ENCODE data around the gene FBH1.
"Not testable (repeated sequence)": the region's sequence is repeated elsewhere in the genome, so short reads cannot be mapped to it uniquely, and the experiment has no call there.

The FBH1 gene

DNA sequence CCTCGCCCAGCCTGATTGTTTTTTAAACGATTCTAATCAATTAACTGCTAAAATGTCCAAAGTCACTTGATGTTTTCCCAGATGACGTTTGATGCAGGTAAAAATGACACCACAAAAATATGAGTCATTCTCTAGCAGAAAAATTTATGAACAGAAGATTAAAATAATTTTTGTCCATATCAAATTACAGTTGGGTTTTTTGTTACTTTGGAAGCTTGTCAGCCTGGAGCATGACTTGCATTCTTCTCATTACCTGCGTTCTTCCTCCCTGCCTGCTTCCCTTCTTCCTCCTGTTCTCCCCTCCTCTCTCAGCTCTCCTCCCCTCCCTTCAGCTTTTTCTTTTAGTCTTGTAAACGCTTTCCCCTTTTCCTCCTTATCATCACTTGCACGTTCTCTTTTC is 68.6 kb downstream of the FBH1 start:
- H3K4me3 ChIP-seq (replicated peaks; ENCODE audit: low read depth, low read length), result no peak overlapping the region
- DNase-seq (ENCODE audit: extremely low read depth, low read depth), result no peak
- TF ChIP-seq, protein P1, sequence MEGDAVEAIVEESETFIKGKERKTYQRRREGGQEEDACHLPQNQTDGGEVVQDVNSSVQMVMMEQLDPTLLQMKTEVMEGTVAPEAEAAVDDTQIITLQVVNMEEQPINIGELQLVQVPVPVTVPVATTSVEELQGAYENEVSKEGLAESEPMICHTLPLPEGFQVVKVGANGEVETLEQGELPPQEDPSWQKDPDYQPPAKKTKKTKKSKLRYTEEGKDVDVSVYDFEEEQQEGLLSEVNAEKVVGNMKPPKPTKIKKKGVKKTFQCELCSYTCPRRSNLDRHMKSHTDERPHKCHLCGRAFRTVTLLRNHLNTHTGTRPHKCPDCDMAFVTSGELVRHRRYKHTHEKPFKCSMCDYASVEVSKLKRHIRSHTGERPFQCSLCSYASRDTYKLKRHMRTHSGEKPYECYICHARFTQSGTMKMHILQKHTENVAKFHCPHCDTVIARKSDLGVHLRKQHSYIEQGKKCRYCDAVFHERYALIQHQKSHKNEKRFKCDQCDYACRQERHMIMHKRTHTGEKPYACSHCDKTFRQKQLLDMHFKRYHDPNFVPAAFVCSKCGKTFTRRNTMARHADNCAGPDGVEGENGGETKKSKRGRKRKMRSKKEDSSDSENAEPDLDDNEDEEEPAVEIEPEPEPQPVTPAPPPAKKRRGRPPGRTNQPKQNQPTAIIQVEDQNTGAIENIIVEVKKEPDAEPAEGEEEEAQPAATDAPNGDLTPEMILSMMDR (IDR thresholded peaks at IDR 0.05; ENCODE audit: low read depth, low read length, missing control alignments), result no peak

DNA sequence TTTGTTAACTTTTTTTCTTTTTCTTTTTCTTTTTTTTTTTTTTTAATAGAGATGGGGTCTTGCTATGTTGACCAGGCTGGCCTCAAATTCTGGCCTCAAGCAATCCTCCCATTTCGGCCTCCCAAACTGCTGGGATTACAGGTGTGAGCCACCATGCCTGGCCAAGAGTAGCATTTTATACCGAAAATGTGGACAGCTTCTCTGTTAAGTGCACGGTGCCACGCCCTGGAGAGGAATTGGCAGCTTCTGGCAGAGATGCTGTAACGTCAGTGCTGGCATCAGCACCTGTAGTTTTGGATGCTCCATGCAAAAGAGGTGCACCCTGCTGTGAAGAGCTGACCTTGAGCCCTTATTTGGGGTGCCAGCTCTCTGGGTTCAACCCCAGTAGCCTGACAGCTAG is 69.1 kb downstream of the FBH1 start:
- TF ChIP-seq, protein P1 (IDR thresholded peaks at IDR 0.05; ENCODE audit: low read depth, low read length, missing control alignments), result no peak
- no peak for DNase-seq (ENCODE audit: extremely low read depth, low read depth)
- H3K4me3 ChIP-seq (replicated peaks; ENCODE audit: low read depth, low read length), result no peak overlapping the region

DNA sequence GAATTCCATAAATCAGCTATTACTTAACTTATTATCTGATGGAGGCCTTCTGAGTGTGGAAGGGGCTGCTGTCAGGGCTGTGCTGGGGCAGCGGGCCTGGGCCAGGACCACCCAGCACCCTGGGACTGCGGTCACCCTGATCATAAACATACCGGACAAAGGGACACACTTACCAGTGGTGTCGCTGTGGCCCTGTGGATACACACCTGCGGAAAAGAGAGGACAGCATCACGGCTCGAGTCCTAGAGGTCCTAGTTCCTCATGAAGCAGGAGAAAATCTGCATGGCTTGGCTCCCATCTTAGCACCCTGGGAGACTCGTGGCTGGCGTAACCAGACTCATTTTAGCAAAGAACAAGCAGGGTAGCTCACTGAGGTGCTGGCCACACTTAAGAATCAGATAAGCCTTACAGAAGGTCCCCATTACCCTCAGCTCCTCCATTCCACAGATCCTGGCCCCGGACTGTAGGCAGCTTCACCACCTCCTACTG is 69.6 kb downstream of the FBH1 start:
- TF ChIP-seq, protein P1 (IDR thresholded peaks at IDR 0.05; ENCODE audit: low read depth, low read length, missing control alignments), result no peak
- no peak for DNase-seq (ENCODE audit: extremely low read depth, low read depth)
- no peak overlapping the region for H3K4me3 ChIP-seq (replicated peaks; ENCODE audit: low read depth, low read length)

DNA sequence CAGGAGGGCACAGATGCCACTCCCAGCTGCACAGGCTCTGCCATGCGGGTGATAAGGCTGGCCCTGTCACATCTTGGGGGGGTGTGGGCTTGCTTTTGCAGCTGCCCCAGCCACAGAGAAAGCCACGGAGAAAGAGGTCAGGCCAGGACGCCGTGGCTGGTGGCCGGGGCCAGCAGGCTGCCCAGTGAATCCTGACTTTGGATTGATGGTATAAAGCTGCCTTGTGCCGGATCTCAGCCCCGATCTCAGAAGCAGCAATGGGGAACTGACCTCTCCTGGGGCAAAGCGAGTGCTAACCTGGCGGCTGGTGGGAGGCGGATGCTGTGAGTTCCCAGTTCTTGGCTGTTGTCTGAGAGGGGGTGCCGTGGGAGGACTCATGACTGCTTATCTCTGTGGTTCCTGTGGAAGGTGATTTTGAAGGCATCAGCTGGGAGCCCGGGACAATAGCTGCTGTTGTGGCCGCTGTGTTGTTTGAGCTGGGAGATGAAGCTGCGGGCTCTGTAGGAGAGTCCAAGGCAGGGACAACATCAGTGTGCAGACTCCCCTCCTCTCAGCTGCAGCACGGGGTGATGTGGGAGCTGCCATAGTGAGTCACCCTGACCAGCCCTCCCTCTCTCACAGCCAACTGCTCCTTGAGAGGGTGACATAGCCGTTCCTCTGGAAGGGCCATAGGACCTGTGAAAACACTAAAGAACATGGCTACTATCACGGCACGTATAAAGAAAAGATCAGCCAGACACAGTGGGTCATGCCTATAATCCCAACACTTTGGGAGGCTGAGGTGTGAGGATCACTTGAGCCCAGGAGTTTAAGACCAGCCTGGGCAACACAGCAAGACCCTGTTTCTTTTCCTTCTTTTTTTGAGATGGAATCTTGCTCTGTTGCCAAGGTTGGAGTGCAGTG is 70.3 kb downstream of the FBH1 start:
- H3K4me3 ChIP-seq (replicated peaks; ENCODE audit: low read depth, low read length), result no peak overlapping the region

DNA sequence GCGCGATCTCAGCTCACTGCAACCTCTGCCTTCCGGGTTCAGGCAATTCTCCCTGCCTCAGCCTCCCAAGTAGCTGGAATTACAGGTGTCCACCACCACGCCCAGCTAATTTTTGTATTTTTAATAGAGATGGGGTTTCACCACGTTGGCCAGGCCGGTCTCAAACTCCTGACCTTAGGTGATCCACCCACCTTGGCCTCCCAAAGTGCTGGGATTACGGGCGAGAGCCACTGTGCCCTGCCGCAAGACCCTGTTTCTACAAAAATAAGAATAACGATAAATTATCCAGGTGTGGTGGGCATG is 70.9 kb downstream of the FBH1 start:
- not testable (repeated sequence) for H3K4me3 ChIP-seq (replicated peaks; ENCODE audit: low read depth, low read length); DNase-seq (ENCODE audit: extremely low read depth, low read depth)

More for the DNA sequence above, 70.3 kb downstream of the FBH1 start:
- DNase-seq (ENCODE audit: extremely low read depth, low read depth), result no peak
- TF ChIP-seq, protein P1 (IDR thresholded peaks at IDR 0.05; ENCODE audit: low read depth, low read length, missing control alignments), result no peak

DNA sequence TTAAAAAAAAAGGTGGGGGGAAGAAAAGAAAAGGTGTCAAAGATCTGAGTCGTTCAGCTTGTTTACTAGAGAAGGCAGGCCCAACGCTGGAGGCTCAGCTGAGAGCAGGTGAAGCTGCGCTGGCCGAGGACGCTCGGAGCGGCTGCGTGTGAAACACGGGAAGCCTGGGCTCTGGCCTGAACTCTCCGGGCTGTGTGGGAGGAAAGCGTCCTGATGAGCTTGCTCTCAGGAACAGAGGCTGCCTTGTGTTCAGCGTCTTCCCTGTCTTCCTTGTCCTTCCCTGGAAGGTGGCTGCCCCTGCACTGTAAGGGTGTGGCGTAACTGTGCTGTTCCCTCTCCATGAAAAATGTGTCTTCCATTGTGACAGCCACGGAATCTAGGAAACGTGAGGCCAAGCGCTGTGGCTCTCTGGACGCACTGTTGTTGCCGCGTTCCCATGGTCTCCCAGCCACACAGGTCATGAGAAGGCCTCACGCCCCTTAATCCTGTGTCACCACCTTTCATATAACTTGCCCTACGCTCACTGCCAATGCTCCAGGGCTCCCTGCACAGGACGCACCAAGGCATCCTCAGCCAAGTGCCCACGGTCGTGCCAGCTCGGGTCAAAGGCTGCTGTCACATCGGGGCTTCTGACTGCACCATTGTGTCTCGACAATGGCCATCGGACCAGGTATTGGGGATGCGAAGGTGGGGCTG is 71.5 kb downstream of the FBH1 start:
- no peak for DNase-seq (ENCODE audit: extremely low read depth, low read depth)
- TF ChIP-seq, protein P1 (IDR thresholded peaks at IDR 0.05; ENCODE audit: low read depth, low read length, missing control alignments), result no peak
- no peak overlapping the region for H3K4me3 ChIP-seq (replicated peaks; ENCODE audit: low read depth, low read length)

DNA sequence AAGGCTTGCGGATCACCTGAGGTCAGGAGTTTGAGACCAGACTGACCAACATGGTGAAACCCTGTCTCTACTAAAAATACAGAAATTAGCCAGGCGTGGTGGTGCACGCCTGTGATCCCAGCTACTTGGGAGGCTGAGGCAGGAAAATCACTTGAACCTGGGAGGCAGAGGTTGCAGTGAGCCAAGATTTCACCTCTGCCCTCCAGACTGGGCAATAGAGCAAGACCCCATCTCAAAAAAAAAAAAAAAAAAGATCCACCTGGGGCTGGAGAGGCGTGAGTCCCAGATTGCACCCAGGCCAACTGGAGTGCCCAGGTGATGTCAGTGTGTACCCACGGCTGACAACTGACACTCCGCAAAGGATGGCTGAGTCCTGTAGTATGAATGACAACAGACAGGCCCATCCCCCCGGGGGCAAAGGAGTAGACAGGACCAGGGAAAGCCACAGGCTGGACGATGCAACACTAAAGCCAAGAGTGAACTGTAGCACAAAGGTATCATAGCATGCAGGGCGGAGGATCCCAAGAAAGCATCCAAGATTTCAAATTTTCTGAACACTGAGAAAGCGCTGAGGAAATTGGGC is 72.4 kb downstream of the FBH1 start:
- not testable (repeated sequence) for H3K4me3 ChIP-seq (replicated peaks; ENCODE audit: low read depth, low read length); DNase-seq (ENCODE audit: extremely low read depth, low read depth)

Measured in HFF-Myc (cell line).